Measurements from ENCODE around the gene CLIC1. TPM values are rescaled to one million over a fixed set of nuclear protein-coding genes. Genes with fewer than 3 reads are reported as not detected.

Gene CLIC1
- total RNA-seq, 1 experiment from 2014 or later = 869 TPM

- no peak for DNase-seq (ENCODE audit: low spot score)
- in situ Hi-C loops (cut with HindIII; ENCODE audit: low sequenced_read_pairs) = no loop called here
Observed at GRCh38 chr6:31687321-31687720, 49.0 kb downstream of the CLIC1 start.

GRCh38 chr6:31686483-31686882, 49.8 kb downstream of the CLIC1 start:
- no peak for DNase-seq (ENCODE audit: low spot score)
- in situ Hi-C loops (cut with HindIII; ENCODE audit: low sequenced_read_pairs) = no loop called here

GRCh38 chr6:31683591-31683990, 52.7 kb downstream of the CLIC1 start:
- in situ Hi-C loops (cut with HindIII; ENCODE audit: low sequenced_read_pairs) = no loop called here
- no peak for DNase-seq (ENCODE audit: low spot score)

- DNase-seq (ENCODE audit: low spot score) = no peak
- in situ Hi-C loops (cut with HindIII; ENCODE audit: low sequenced_read_pairs) = no loop called here
Observed at GRCh38 chr6:31681135-31681671, 55.1 kb downstream of the CLIC1 start.

Other genes with a start within 250 kb of the CLIC1 start
- gene MICB, start 238.4 kb downstream of the CLIC1 start, total RNA-seq (2014; rRNA removed; shearing (Covaris generic)) = 15.0 and 18.3 TPM in 2 replicates
- gene MCCD1, start 207.6 kb downstream of the CLIC1 start, total RNA-seq (2014; rRNA removed; shearing (Covaris generic)) = 2.1 TPM in 1 of 2 replicates, not detected in the other
- gene DDX39B, start 194.5 kb downstream of the CLIC1 start, total RNA-seq (2014; rRNA removed; shearing (Covaris generic)) = 771 and 792 TPM in 2 replicates
- 3.8 and 4.9 TPM in 2 replicates for gene ATP6V1G2, start 189.9 kb downstream of the CLIC1 start, total RNA-seq (2014; rRNA removed; shearing (Covaris generic))
- gene NFKBIL1, start 188.9 kb downstream of the CLIC1 start, total RNA-seq (2014; rRNA removed; shearing (Covaris generic)) = 19.8 and 24.9 TPM in 2 replicates
- gene LTA, start 164.2 kb downstream of the CLIC1 start, total RNA-seq (2014; rRNA removed; shearing (Covaris generic)) = not detected in 2 replicates
- gene TNF, start 161.0 kb downstream of the CLIC1 start, total RNA-seq (2014; rRNA removed; shearing (Covaris generic)) = 0.14 TPM in 1 of 2 replicates, not detected in the other
- 0.51 TPM in 1 of 2 replicates, not detected in the other for gene LTB, start 154.1 kb downstream of the CLIC1 start, total RNA-seq (2014; rRNA removed; shearing (Covaris generic))
- gene LST1, start 150.3 kb downstream of the CLIC1 start, total RNA-seq (2014; rRNA removed; shearing (Covaris generic)) = not detected in 2 replicates
- gene NCR3, start 143.5 kb downstream of the CLIC1 start, total RNA-seq (2014; rRNA removed; shearing (Covaris generic)) = not detected in 2 replicates
- 36.6 and 57.5 TPM in 2 replicates for gene AIF1, start 121.3 kb downstream of the CLIC1 start, total RNA-seq (2014; rRNA removed; shearing (Covaris generic))
- 62.1 and 62.4 TPM in 2 replicates for gene PRRC2A, start 115.8 kb downstream of the CLIC1 start, total RNA-seq (2014; rRNA removed; shearing (Covaris generic))
- 257 and 311 TPM in 2 replicates for gene BAG6, start 83.9 kb downstream of the CLIC1 start, total RNA-seq (2014; rRNA removed; shearing (Covaris generic))
- gene APOM, start 80.6 kb downstream of the CLIC1 start, total RNA-seq (2014; rRNA removed; shearing (Covaris generic)) = 2.3 and 3.6 TPM in 2 replicates
- 12.4 and 16.2 TPM in 2 replicates for gene C6orf47, start 75.8 kb downstream of the CLIC1 start, total RNA-seq (2014; rRNA removed; shearing (Covaris generic))
- 24.9 and 31.6 TPM in 2 replicates for gene GPANK1, start 71.5 kb downstream of the CLIC1 start, total RNA-seq (2014; rRNA removed; shearing (Covaris generic))
- gene CSNK2B, start 70.5 kb downstream of the CLIC1 start, total RNA-seq (2014; rRNA removed; shearing (Covaris generic)) = 105 and 107 TPM in 2 replicates
- gene LY6G5B, start 66.6 kb downstream of the CLIC1 start, total RNA-seq (2014; rRNA removed; shearing (Covaris generic)) = 2.0 TPM in 1 of 2 replicates, not detected in the other
- gene LY6G5C, start 55.5 kb downstream of the CLIC1 start, total RNA-seq (2014; rRNA removed; shearing (Covaris generic)) = not detected in 2 replicates
- gene ABHD16A, start 33.2 kb downstream of the CLIC1 start, total RNA-seq (2014; rRNA removed; shearing (Covaris generic)) = 43.9 and 47.3 TPM in 2 replicates
- 1.1 TPM in 1 of 2 replicates, not detected in the other for gene LY6G6F, start 29.7 kb downstream of the CLIC1 start, total RNA-seq (2014; rRNA removed; shearing (Covaris generic))
- gene LY6G6D, start 21.2 kb downstream of the CLIC1 start, total RNA-seq (2014; rRNA removed; shearing (Covaris generic)) = not detected in 2 replicates
- not detected in 2 replicates for gene LY6G6C, start 14.8 kb downstream of the CLIC1 start, total RNA-seq (2014; rRNA removed; shearing (Covaris generic))
- not detected in 2 replicates for gene MPIG6B, start 13.2 kb downstream of the CLIC1 start, total RNA-seq (2014; rRNA removed; shearing (Covaris generic))
- 141 and 183 TPM in 2 replicates for gene DDAH2, start 7.2 kb downstream of the CLIC1 start, total RNA-seq (2014; rRNA removed; shearing (Covaris generic))
- 3.2 and 7.1 TPM in 2 replicates for gene MSH5, start 3.5 kb upstream of the CLIC1 start, total RNA-seq (2014; rRNA removed; shearing (Covaris generic))
- gene SAPCD1, start 26.1 kb upstream of the CLIC1 start, total RNA-seq (2014; rRNA removed; shearing (Covaris generic)) = 13.0 and 15.4 TPM in 2 replicates
- gene VWA7, start 40.8 kb upstream of the CLIC1 start, total RNA-seq (2014; rRNA removed; shearing (Covaris generic)) = 0.78 and 1.7 TPM in 2 replicates
- gene VARS1, start 59.2 kb upstream of the CLIC1 start, total RNA-seq (2014; rRNA removed; shearing (Covaris generic)) = 133 and 152 TPM in 2 replicates
- 64.0 and 104 TPM in 2 replicates for gene LSM2, start 70.4 kb upstream of the CLIC1 start, total RNA-seq (2014; rRNA removed; shearing (Covaris generic))
- gene HSPA1L, start 78.8 kb upstream of the CLIC1 start, total RNA-seq (2014; rRNA removed; shearing (Covaris generic)) = 0.75 and 0.98 TPM in 2 replicates
- gene HSPA1A, start 79.0 kb upstream of the CLIC1 start, total RNA-seq (2014; rRNA removed; shearing (Covaris generic)) = 0.25 TPM in 1 of 2 replicates, not detected in the other
- 201 and 209 TPM in 2 replicates for gene HSPA1B, start 91.2 kb upstream of the CLIC1 start, total RNA-seq (2014; rRNA removed; shearing (Covaris generic))
- gene NEU1, start 126.3 kb upstream of the CLIC1 start, total RNA-seq (2014; rRNA removed; shearing (Covaris generic)) = 212 and 231 TPM in 2 replicates
- gene SLC44A4, start 142.5 kb upstream of the CLIC1 start, total RNA-seq (2014; rRNA removed; shearing (Covaris generic)) = 0.18 and 0.41 TPM in 2 replicates
- 57.7 and 95.3 TPM in 2 replicates for gene EHMT2, start 161.2 kb upstream of the CLIC1 start, total RNA-seq (2014; rRNA removed; shearing (Covaris generic))
- 20.0 and 22.3 TPM in 2 replicates for gene ZBTB12, start 165.6 kb upstream of the CLIC1 start, total RNA-seq (2014; rRNA removed; shearing (Covaris generic))
- gene C2, start 191.2 kb upstream of the CLIC1 start, total RNA-seq (2014; rRNA removed; shearing (Covaris generic)) = 0.98 and 3.7 TPM in 2 replicates
- gene CFB, start 209.6 kb upstream of the CLIC1 start, total RNA-seq (2014; rRNA removed; shearing (Covaris generic)) = not detected in 2 replicates
- gene NELFE, start 222.4 kb upstream of the CLIC1 start, total RNA-seq (2014; rRNA removed; shearing (Covaris generic)) = 183 and 198 TPM in 2 replicates
- 41.0 and 43.4 TPM in 2 replicates for gene SKIC2, start 222.6 kb upstream of the CLIC1 start, total RNA-seq (2014; rRNA removed; shearing (Covaris generic))
- gene DXO, start 235.6 kb upstream of the CLIC1 start, total RNA-seq (2014; rRNA removed; shearing (Covaris generic)) = 4.3 and 7.1 TPM in 2 replicates
- 0.98 and 1.2 TPM in 2 replicates for gene C4A, start 245.5 kb upstream of the CLIC1 start, total RNA-seq (2014; rRNA removed; shearing (Covaris generic))

All from G401 (cell line).